Midbrain (tissue), 1 donor: ENCODE results near the gene PLEK.
"Not testable (repeated sequence)": the region's sequence is repeated elsewhere in the genome, so short reads cannot be mapped to it uniquely, and the experiment has no call there.

Experiments used
- DNase-seq: peaks from one replicate; lab custom pipeline; 2025; lab: John Stamatoyannopoulos, UW

PLEK gene, protein sequence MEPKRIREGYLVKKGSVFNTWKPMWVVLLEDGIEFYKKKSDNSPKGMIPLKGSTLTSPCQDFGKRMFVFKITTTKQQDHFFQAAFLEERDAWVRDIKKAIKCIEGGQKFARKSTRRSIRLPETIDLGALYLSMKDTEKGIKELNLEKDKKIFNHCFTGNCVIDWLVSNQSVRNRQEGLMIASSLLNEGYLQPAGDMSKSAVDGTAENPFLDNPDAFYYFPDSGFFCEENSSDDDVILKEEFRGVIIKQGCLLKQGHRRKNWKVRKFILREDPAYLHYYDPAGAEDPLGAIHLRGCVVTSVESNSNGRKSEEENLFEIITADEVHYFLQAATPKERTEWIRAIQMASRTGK

DNA sequence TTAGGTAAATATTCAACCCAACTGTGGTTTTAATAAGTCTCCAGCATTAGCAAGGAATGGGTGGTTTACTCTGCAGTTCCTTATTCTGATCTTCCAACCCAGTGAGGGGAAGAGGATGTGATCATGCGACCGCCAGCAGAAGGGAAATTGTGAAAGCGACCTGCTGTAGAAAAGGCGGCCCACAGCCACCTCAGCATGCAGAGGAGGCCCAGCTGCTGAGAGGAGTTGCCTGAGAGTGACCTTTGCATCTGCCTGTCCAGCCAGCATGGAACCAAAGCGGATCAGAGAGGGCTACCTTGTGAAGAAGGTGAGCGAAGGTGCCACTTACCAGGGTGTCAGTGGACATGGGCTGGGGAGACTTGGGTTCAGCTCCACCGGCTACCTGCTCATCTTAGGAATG, at the start of gene PLEK:
Gene PLEK, plus strand, starts transcription at position 196 of the 400 bp plus-strand sequence. Its CDS starts 70 bp downstream, at position 266.
- DNase-seq, result peak; percentile 47

- DNase-seq, result no peak
These were observed 49.0 kb upstream of the PLEK start for GRCh38 chr2:68316111-68316510.

DNA sequence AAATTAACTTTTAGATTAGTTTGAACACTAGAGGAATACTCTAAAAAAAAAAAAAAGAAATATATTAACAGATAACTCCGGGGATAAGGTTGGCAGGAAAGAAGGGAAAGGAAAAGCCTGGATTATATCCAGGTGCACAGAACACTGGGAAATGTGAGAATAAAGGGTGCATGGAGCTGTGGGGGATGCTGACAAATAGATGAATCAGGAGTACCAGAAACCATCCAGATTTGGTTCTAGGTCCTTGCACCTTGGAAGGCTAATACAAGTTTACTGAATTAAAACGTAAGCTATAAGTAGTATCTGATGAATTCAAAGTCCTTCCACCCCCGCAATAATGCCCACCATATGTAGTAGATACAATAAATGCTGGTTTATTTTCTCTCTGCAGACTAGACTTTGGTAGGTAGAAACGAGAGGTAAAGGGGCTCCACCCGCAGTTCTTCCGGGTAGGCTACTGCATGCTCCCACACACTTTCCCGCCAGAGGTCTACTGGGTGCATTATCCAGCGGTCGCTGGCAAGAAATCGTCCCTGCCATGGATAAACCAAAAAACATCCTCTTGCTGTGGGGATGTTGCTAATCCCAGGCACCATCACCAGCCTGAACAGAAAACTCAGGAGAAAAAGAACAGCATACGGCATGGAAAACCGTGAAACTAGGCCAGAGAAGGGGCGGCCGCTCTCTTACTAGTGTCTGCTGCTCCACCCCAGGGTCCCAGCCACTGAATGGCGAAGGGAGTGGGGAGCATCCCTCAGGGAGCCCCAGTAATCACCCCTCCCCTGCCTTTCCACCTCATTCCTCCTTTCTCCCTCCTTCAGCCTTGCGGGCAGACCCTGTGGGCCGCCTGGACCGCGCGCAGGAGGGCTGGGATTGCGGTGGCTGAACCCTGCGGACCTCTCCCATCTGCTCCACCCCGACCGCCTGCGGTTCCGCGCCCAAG, 46.8 kb upstream of the PLEK start:
- no peak for DNase-seq

GRCh38 chr2:68318914-68319397, 46.1 kb upstream of the PLEK start:
- no peak for DNase-seq

GRCh38 chr2:68319398-68320117, 45.5 kb upstream of the PLEK start, which contains the start of gene CNRIP1:
Gene CNRIP1 (minus strand): TSS chr2:68319949. CDS start chr2:68319400, 549 bp downstream.
- DNase-seq, result peak; percentile 72

- DNase-seq, result peak; percentile 58
These were observed 44.9 kb upstream of the PLEK start for GRCh38 chr2:68320118-68320641.

GRCh38 chr2:68325056-68325455, 40.0 kb upstream of the PLEK start:
- no peak for DNase-seq

GRCh38 chr2:68328901-68329300, 36.2 kb upstream of the PLEK start:
- no peak for DNase-seq

GRCh38 chr2:68330691-68331090, 34.4 kb upstream of the PLEK start:
- DNase-seq, result no peak

GRCh38 chr2:68333009-68333408, 32.1 kb upstream of the PLEK start:
- no peak for DNase-seq

- no peak for DNase-seq
These were observed 31.2 kb upstream of the PLEK start for GRCh38 chr2:68333931-68334330.

- DNase-seq, result no peak
These were observed 28.9 kb upstream of the PLEK start for GRCh38 chr2:68336192-68336591.

- DNase-seq, result no peak
These were observed 24.6 kb upstream of the PLEK start for GRCh38 chr2:68340226-68341061.

- DNase-seq, result no peak
These were observed 24.1 kb upstream of the PLEK start for GRCh38 chr2:68341062-68341329.

DNA sequence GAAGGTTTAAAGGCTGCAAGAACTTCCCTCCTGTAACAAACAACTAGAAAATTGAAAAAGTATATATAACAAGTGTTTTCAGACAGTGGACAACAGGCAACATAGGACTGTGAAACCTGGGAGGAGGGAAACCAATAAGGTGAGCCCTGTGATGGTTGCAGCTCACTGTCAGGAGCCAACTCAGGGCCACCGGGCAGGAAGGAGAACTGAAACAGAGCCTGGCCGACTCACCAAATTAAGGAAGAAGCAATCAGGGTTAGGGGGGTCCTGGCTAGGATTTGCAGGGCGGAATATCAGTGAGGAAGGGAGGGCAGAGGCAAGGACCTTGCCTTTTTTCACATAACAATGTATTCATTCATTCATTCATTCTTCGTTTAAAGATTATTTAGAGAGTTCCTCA, 23.5 kb upstream of the PLEK start:
- DNase-seq, result no peak

GRCh38 chr2:68342470-68342869, 22.6 kb upstream of the PLEK start:
- no peak for DNase-seq

DNA sequence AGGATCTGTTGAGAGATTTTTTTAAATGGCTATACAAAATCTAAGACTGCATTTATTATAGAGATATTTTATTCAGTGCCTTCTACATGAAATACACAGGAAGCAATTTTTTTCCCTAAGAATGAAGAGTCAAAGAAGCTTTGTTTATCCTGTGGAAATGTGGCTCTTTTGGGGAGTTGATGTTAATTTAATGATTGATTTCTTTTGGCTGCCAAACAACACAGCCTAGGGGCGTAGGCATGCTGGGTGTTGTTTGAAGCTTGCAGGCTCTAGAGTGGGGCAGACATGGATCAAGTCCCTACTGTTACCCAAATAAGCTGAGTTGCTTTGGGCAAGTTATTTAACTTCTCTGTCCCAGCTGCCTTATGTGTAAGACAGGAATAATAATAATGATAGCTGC, 21.1 kb upstream of the PLEK start:
- DNase-seq, result no peak

DNA sequence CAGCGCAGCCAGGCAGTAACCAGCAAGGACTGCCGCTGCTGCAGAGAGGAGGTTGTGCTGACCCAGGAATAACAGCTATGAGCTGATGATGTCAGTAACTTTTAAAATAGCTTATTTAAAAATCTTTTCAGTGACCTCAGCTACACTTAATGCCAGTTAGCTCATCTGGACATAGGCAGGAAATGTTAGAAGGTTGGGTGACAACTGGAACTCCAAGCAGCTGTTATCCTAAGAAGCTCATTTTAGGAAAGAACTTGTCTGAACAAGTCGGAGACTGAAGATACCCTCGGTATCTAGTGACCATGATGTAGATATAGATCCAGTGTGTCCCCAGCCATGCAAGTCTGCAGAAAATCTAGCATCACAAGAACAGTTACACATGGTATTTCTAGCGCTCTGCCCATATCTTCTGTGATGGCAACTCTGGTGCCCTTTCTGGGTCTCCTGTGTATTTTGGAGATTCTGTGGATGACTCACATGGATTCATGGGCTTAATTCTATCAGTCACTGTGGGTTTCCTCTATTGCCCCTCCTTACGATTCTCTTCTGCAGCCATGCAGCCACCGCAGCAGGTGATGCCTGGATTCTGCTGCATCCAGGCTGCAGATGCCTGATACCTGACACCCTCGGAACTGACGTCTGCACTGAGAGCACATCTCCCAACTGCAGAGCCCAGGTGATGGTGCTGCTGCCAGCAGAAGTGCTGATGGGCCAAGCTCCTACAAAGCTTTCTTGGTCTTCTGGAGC, 19.8 kb upstream of the PLEK start:
- no peak for DNase-seq

GRCh38 chr2:68349091-68349490, 16.0 kb upstream of the PLEK start:
- not testable (repeated sequence) for DNase-seq

GRCh38 chr2:68351997-68352396, 13.1 kb upstream of the PLEK start:
- no peak for DNase-seq
